Gastroesophageal sphincter (tissue), 3 donors: Measurements from ENCODE around the gene FANCC.

ENCODE experiments used
- CTCF ChIP-seq, 4 experiments: fragments of 200-600 bp in 2 of 4; fragments of 450-650 bp in 2 of 4; sonication (generic) in 1 of 4; IDR thresholded peaks; one replicate each; pipeline ENCODE4 v1.5.1; 2017 to 2019; ENCODE audit warnings: antibody characterized with exemption in 4 of 4, mild to moderate bottlenecking in 2 of 4, moderate library complexity in 2 of 4
- POLR2A ChIP-seq, 2 donors: fragments of 450-650 bp; IDR thresholded peaks; one replicate each; pipeline ENCODE4 v1.6.1; 2017; ENCODE audit warnings: antibody characterized with exemption in 2 of 2, mild to moderate bottlenecking in 2 of 2, moderate library complexity in 1 of 2

GRCh38 chr9:95332860-95333259 is 15.4 kb upstream of the FANCC start:
- TF ChIP-seq CTCF (IDR thresholded peaks at IDR 0.05) (no peak), POLR2A (IDR thresholded peaks at IDR 0.05) (no peak)
